Measurements from ENCODE around the gene ARRB1.

Gene ARRB1

DNA sequence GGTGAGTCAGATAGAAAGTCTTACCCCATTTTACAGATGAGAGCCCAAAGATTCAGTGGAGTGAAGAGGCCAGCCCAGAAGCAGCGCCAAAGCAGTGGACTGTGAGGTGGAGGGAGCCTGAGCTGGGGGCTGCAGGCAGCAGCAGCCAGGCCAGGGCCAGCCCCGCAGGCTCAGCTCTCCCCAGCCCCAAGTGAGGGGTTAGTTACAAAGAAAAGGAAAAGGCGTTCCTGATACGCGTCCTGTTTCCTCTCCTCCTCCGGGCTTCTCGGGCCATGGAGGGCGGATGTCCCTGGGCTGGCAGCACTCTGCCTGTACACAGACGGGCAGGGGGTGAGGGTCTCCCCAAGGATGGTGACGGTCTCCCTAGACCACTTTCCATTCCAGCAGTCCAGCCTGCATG lies 44.9 kb downstream of the ARRB1 start:
- TF ChIP-seq, protein P1, sequence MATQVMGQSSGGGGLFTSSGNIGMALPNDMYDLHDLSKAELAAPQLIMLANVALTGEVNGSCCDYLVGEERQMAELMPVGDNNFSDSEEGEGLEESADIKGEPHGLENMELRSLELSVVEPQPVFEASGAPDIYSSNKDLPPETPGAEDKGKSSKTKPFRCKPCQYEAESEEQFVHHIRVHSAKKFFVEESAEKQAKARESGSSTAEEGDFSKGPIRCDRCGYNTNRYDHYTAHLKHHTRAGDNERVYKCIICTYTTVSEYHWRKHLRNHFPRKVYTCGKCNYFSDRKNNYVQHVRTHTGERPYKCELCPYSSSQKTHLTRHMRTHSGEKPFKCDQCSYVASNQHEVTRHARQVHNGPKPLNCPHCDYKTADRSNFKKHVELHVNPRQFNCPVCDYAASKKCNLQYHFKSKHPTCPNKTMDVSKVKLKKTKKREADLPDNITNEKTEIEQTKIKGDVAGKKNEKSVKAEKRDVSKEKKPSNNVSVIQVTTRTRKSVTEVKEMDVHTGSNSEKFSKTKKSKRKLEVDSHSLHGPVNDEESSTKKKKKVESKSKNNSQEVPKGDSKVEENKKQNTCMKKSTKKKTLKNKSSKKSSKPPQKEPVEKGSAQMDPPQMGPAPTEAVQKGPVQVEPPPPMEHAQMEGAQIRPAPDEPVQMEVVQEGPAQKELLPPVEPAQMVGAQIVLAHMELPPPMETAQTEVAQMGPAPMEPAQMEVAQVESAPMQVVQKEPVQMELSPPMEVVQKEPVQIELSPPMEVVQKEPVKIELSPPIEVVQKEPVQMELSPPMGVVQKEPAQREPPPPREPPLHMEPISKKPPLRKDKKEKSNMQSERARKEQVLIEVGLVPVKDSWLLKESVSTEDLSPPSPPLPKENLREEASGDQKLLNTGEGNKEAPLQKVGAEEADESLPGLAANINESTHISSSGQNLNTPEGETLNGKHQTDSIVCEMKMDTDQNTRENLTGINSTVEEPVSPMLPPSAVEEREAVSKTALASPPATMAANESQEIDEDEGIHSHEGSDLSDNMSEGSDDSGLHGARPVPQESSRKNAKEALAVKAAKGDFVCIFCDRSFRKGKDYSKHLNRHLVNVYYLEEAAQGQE (IDR thresholded peaks at IDR 0.05; ENCODE audit: insufficient read depth in 1 of 2, low read depth in 2 of 2, low read length in 2 of 2) = no peak
- TF ChIP-seq SIN3A (IDR thresholded peaks at IDR 0.05; ENCODE audit: borderline replicate concordance, insufficient read depth, low read length) (no peak), TAF1 (IDR thresholded peaks at IDR 0.05; ENCODE audit: borderline replicate concordance, insufficient read depth, low read length) (no peak), POLR2AphosphoS5 (IDR thresholded peaks at IDR 0.05; ENCODE audit: low read depth, low read length) (no peak), FOXP2 (optimal IDR thresholded peaks at IDR 0.05; ENCODE audit: borderline replicate concordance, extremely low read depth, extremely low read length, insufficient read depth) (no peak)

DNA sequence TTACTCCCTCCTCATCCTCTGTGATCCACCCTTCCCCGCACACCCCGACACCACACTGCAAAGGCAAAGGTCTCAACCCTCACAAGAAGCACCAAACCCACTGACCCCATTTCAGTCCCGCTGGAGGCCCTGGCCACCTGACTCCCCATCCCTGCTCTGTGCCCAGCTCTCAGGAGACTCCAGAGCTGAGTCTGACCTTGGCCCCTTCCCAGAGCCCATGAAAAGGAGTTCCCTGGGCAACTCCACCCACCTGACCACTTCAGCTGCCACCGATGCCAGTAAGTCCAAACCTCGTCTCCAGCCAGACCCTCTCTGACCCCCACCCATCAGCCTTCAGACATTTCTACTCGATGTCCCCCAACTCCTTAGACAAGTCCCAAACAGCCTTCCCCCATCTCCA lies 45.5 kb downstream of the ARRB1 start:
- no peak for TF ChIP-seq SIN3A (IDR thresholded peaks at IDR 0.05; ENCODE audit: borderline replicate concordance, insufficient read depth, low read length)
- TF ChIP-seq, protein P1 (IDR thresholded peaks at IDR 0.05; ENCODE audit: insufficient read depth in 1 of 2, low read depth in 2 of 2, low read length in 2 of 2) = no peak
- TF ChIP-seq FOXP2 (optimal IDR thresholded peaks at IDR 0.05; ENCODE audit: borderline replicate concordance, extremely low read depth, extremely low read length, insufficient read depth) = no peak
- TF ChIP-seq TAF1 (IDR thresholded peaks at IDR 0.05; ENCODE audit: borderline replicate concordance, insufficient read depth, low read length) = no peak
- TF ChIP-seq POLR2AphosphoS5 (IDR thresholded peaks at IDR 0.05; ENCODE audit: low read depth, low read length) = no peak

- TF ChIP-seq POLR2AphosphoS5 (IDR thresholded peaks at IDR 0.05; ENCODE audit: low read depth, low read length) (no peak), TAF1 (IDR thresholded peaks at IDR 0.05; ENCODE audit: borderline replicate concordance, insufficient read depth, low read length) (no peak)
Measured at GRCh38 chr11:75305452-75305851, 46.0 kb downstream of the ARRB1 start.

GRCh38 chr11:75303544-75304224 lies 47.8 kb downstream of the ARRB1 start:
- no peak for TF ChIP-seq POLR2AphosphoS5 (IDR thresholded peaks at IDR 0.05; ENCODE audit: low read depth, low read length)
- TF ChIP-seq TAF1 (IDR thresholded peaks at IDR 0.05; ENCODE audit: borderline replicate concordance, insufficient read depth, low read length) = no peak
- TF ChIP-seq, protein P1 (IDR thresholded peaks at IDR 0.05; ENCODE audit: insufficient read depth in 1 of 2, low read depth in 2 of 2, low read length in 2 of 2) = no peak
- TF ChIP-seq SIN3A (IDR thresholded peaks at IDR 0.05; ENCODE audit: borderline replicate concordance, insufficient read depth, low read length) = no peak
- TF ChIP-seq FOXP2 (optimal IDR thresholded peaks at IDR 0.05; ENCODE audit: borderline replicate concordance, extremely low read depth, extremely low read length, insufficient read depth) = no peak

DNA sequence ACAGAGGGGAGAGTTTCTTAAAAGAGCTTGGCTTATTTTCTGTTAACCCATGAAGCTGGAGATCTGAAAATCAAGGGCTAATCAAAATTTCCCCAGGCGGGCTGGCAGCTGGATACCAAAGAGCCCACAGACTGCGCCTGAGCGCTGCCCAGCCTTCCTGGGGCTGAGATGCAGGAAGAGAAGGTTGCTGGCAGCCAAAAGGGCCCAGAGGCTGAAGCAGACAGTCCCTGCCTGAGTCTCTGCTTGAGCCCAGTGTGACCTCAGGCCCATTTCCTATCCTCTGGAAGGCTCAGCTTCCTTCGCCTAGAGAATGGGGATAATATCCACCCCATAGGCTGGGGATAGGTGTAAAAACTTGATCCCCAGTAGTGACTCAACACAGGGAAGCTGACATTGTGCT lies 49.1 kb downstream of the ARRB1 start:
- TF ChIP-seq TAF1 (IDR thresholded peaks at IDR 0.05; ENCODE audit: borderline replicate concordance, insufficient read depth, low read length) (no peak), SIN3A (IDR thresholded peaks at IDR 0.05; ENCODE audit: borderline replicate concordance, insufficient read depth, low read length) (no peak), FOXP2 (optimal IDR thresholded peaks at IDR 0.05; ENCODE audit: borderline replicate concordance, extremely low read depth, extremely low read length, insufficient read depth) (no peak), POLR2AphosphoS5 (IDR thresholded peaks at IDR 0.05; ENCODE audit: low read depth, low read length) (no peak)
- TF ChIP-seq, protein P1 (IDR thresholded peaks at IDR 0.05; ENCODE audit: insufficient read depth in 1 of 2, low read depth in 2 of 2, low read length in 2 of 2) = no peak
